COLO668 (cell line): ENCODE measurements around the gene NEK7.

Experiments used
- DNase-seq: peaks from one replicate; lab custom pipeline; 2025; ENCODE audit not compliant: unreplicated experiment; lab: John Stamatoyannopoulos, UW

The NEK7 gene

GRCh38 chr1:198253259-198253658 is 96.5 kb downstream of the NEK7 start:
- no peak for DNase-seq

GRCh38 chr1:198253668-198254067 is 96.9 kb downstream of the NEK7 start:
- no peak for DNase-seq

- no peak for DNase-seq
Measured at GRCh38 chr1:198254521-198254920, 97.7 kb downstream of the NEK7 start.

- no peak for DNase-seq
Measured at GRCh38 chr1:198254948-198255347, 98.2 kb downstream of the NEK7 start.

GRCh38 chr1:198255784-198256183 is 99.0 kb downstream of the NEK7 start:
- no peak for DNase-seq

GRCh38 chr1:198258491-198258890 is 101.7 kb downstream of the NEK7 start:
- no peak for DNase-seq

- no peak for DNase-seq
Measured at GRCh38 chr1:198259333-198260074, 102.7 kb downstream of the NEK7 start.

GRCh38 chr1:198261886-198262285 is 105.1 kb downstream of the NEK7 start:
- no peak for DNase-seq

- DNase-seq: no peak
Measured at GRCh38 chr1:198263186-198263585, 106.4 kb downstream of the NEK7 start.

GRCh38 chr1:198264282-198264681 is 107.5 kb downstream of the NEK7 start:
- DNase-seq: no peak

GRCh38 chr1:198265073-198265661 is 108.4 kb downstream of the NEK7 start:
- DNase-seq: no peak

- DNase-seq: no peak
Measured at GRCh38 chr1:198267056-198267455, 110.3 kb downstream of the NEK7 start.

GRCh38 chr1:198267921-198268320 is 111.1 kb downstream of the NEK7 start:
- DNase-seq: no peak

- no peak for DNase-seq
Measured at GRCh38 chr1:198268784-198269645, 112.2 kb downstream of the NEK7 start.

- no peak for DNase-seq
Measured at GRCh38 chr1:198269646-198269940, 112.8 kb downstream of the NEK7 start.

GRCh38 chr1:198270273-198270828 is 113.6 kb downstream of the NEK7 start:
- DNase-seq: no peak

- no peak for DNase-seq
Measured at GRCh38 chr1:198271467-198271866, 114.7 kb downstream of the NEK7 start.

- DNase-seq: no peak
Measured at GRCh38 chr1:198272492-198272891, 115.7 kb downstream of the NEK7 start.

- DNase-seq: no peak
Measured at GRCh38 chr1:198273748-198274295, 117.0 kb downstream of the NEK7 start.

- DNase-seq: no peak
Measured at GRCh38 chr1:198275597-198275996, 118.8 kb downstream of the NEK7 start.

GRCh38 chr1:198276241-198276640 is 119.4 kb downstream of the NEK7 start:
- no peak for DNase-seq
